GM18517 (cell line): ENCODE data around the gene LAMA3.

ENCODE experiments used
- ATAC-seq: cut with Tn5 transposase; IDR thresholded peaks from one replicate; pipeline ENCODE4 v1.9.1; 2021; ENCODE audit warnings: mild to moderate bottlenecking, moderate library complexity; ENCODE audit not compliant: unreplicated experiment

Gene LAMA3

GRCh38 chr18:23772327-23773024, 83.2 kb downstream of the LAMA3 start:
- no peak for ATAC-seq

GRCh38 chr18:23776306-23776705, 87.1 kb downstream of the LAMA3 start:
- no peak for ATAC-seq

GRCh38 chr18:23778828-23779227, 89.6 kb downstream of the LAMA3 start:
- ATAC-seq: no peak

GRCh38 chr18:23779696-23780303, 90.5 kb downstream of the LAMA3 start:
- ATAC-seq: no peak

GRCh38 chr18:23784832-23785245, 95.6 kb downstream of the LAMA3 start:
- ATAC-seq: no peak

GRCh38 chr18:23793051-23793450, 103.8 kb downstream of the LAMA3 start:
- ATAC-seq: no peak

- no peak for ATAC-seq
Observed at GRCh38 chr18:23793985-23794867, 105.0 kb downstream of the LAMA3 start.

GRCh38 chr18:23798249-23798648, 109.0 kb downstream of the LAMA3 start:
- ATAC-seq: no peak

- no peak for ATAC-seq
Observed at GRCh38 chr18:23798824-23799223, 109.6 kb downstream of the LAMA3 start.

- ATAC-seq: no peak
Observed at GRCh38 chr18:23799540-23799939, 110.3 kb downstream of the LAMA3 start.

- no peak for ATAC-seq
Observed at GRCh38 chr18:23800902-23801301, 111.6 kb downstream of the LAMA3 start.

GRCh38 chr18:23802817-23803216, 113.6 kb downstream of the LAMA3 start:
- no peak for ATAC-seq

GRCh38 chr18:23803755-23804154, 114.5 kb downstream of the LAMA3 start:
- ATAC-seq: no peak

- no peak for ATAC-seq
Observed at GRCh38 chr18:23805898-23806297, 116.6 kb downstream of the LAMA3 start.

GRCh38 chr18:23809415-23809814, 120.2 kb downstream of the LAMA3 start:
- no peak for ATAC-seq

- ATAC-seq: no peak
Observed at GRCh38 chr18:23810396-23810795, 121.1 kb downstream of the LAMA3 start.

- no peak for ATAC-seq
Observed at GRCh38 chr18:23811176-23811575, 121.9 kb downstream of the LAMA3 start.

GRCh38 chr18:23812546-23813440, 123.5 kb downstream of the LAMA3 start:
- ATAC-seq: no peak

- no peak for ATAC-seq
Observed at GRCh38 chr18:23814991-23815614, 125.8 kb downstream of the LAMA3 start.

- no peak for ATAC-seq
Observed at GRCh38 chr18:23816021-23816420, 126.8 kb downstream of the LAMA3 start.
